Activated CD8-positive, alpha-beta T cell treated with anti-CD3 and anti-CD28 coated beads, Interleukin-2, amount 10 ng/mL, durations not matched to agents 7 days and 5 days (primary cell): ENCODE measurements around the gene DNHD1. TPM values are rescaled to one million over a fixed set of nuclear protein-coding genes. Genes with fewer than 3 reads are reported as not detected.
A peak's percentile ranks its signal among the peaks of the same experiment; 100 is the strongest.

Source experiments
- ATAC-seq: fragments of 150-1000 bp; cut with Tn5 transposase; one replicate; pipeline ENCODE4 v1.10.0; 2021; ENCODE audit warnings: moderate library complexity
- CTCF ChIA-PET: fragments of 350-600 bp; sonication (Branson Sonifier 250); formaldehyde crosslinking; loops from one replicate; lab custom pipeline; 2021; ENCODE audit warnings: antibody characterized with exemption; lab: Charles Lee
- POLR2A ChIA-PET: fragments of 350-600 bp; sonication (Branson Sonifier 250); formaldehyde crosslinking; loops from one replicate; lab custom pipeline; 2021; ENCODE audit warnings: antibody characterized with exemption; lab: Charles Lee
- DNase-seq: peaks from one replicate; pipeline ENCODE4 v3.0.0-alpha.2; 2020
- H3K27ac Mint-ChIP-seq: one replicate; pipeline ENCODE4 v1.8.0; 2021; ENCODE audit warnings: mild to moderate bottlenecking, mixed read lengths
- H3K27me3 Mint-ChIP-seq: one replicate; pipeline ENCODE4 v1.8.0; 2021; ENCODE audit warnings: low read depth, mixed read lengths
- H3K36me3 Mint-ChIP-seq: one replicate; pipeline ENCODE4 v1.8.0; 2021; ENCODE audit warnings: low read depth, mixed read lengths
- H3K4me1 Mint-ChIP-seq: one replicate; pipeline ENCODE4 v1.8.0; 2021; ENCODE audit warnings: low read depth, mixed read lengths
- H3K4me3 Mint-ChIP-seq: one replicate; pipeline ENCODE4 v1.8.0; 2021; ENCODE audit warnings: mild to moderate bottlenecking, mixed read lengths
- H3K9me3 Mint-ChIP-seq: one replicate; pipeline ENCODE4 v1.8.0; 2022; ENCODE audit warnings: mixed read lengths; ENCODE audit not compliant: insufficient read depth
- total RNA-seq, 2 experiments: library from RNA; stranded (reverse); gene quantifications; one replicate each; pipeline ENCODE4 v1.2.3, GENCODE V29; 2021

The DNHD1 gene
- total RNA-seq, 2 experiments from 2014 or later, result 17.8 to 18.5 TPM

GRCh38 chr11:6468712-6469495 is 28.2 kb upstream of the DNHD1 start:
- Mint-ChIP-seq H3K4me1 (peaks cover 19% of the 10 kb centered on the region), H3K27ac (no peak overlapping the region), H3K4me3 (no peak overlapping the region), H3K9me3 (no peaks in the 10 kb centered on the region), H3K36me3 (no peaks in the 10 kb centered on the region), H3K27me3 (peaks cover 17% of the 10 kb centered on the region)
- CTCF ChIA-PET, result interaction anchor here (0.9 to 2.3 kb wide), 3 partner anchors 26 to 236 kb away, joined by 3 to 10 read pairs (median 5); no protein-coding TSS in a partner anchor
- DNase-seq, result no peak
- POLR2A ChIA-PET, result interaction anchor here (0.6 to 0.7 kb wide), 2 partner anchors 14 to 1074 kb away, joined by 3 read pairs; no protein-coding TSS in a partner anchor
- no peak for ATAC-seq

- ChIA-PET CTCF (interaction anchor here (0.9 to 2.3 kb wide), 3 partner anchors 26 to 236 kb away, joined by 3 to 10 read pairs (median 5); no protein-coding TSS in a partner anchor), POLR2A (no interaction called here)
- H3K27ac Mint-ChIP-seq, result no peak overlapping the region
- ATAC-seq (no peak), DNase-seq (no peak)
- H3K27me3 Mint-ChIP-seq, result peaks cover 17% of the 10 kb centered on the region
- peaks cover 24% of the 10 kb centered on the region for H3K4me1 Mint-ChIP-seq
- no peaks in the 10 kb centered on the region for H3K9me3 Mint-ChIP-seq
- no peak overlapping the region for H3K4me3 Mint-ChIP-seq
- H3K36me3 Mint-ChIP-seq, result no peaks in the 10 kb centered on the region
These were observed 27.5 kb upstream of the DNHD1 start for GRCh38 chr11:6469599-6469998.

GRCh38 chr11:6472934-6473333 is 24.1 kb upstream of the DNHD1 start:
- peak overlapping the region; percentile 79 for H3K4me3 Mint-ChIP-seq
- H3K36me3 Mint-ChIP-seq, result peaks cover 11% of the 10 kb centered on the region
- peaks cover 26% of the 10 kb centered on the region for H3K4me1 Mint-ChIP-seq
- H3K27me3 Mint-ChIP-seq, result peaks cover 11% of the 10 kb centered on the region
- CTCF ChIA-PET, result interaction anchor here (0.9 to 3.8 kb wide), 4 partner anchors 30 to 110 kb away, joined by 3 to 29 read pairs (median 7); no protein-coding TSS in a partner anchor
- DNase-seq (no peak), ATAC-seq (no peak)
- no peaks in the 10 kb centered on the region for H3K9me3 Mint-ChIP-seq
- no peak overlapping the region for H3K27ac Mint-ChIP-seq
- POLR2A ChIA-PET, result interaction anchor here (0.9 to 2.0 kb wide), 4 partner anchors 9 to 37 kb away, joined by 3 to 7 read pairs (median 3); partner anchors contain the start of genes ARFIP2 and TIMM10B

GRCh38 chr11:6473451-6474412 is 23.3 kb upstream of the DNHD1 start, which contains the start of gene TRIM3:
TRIM3 (minus strand) TSS chr11:6473941; CDS start chr11:6465695, 8,246 bp downstream.
- H3K4me1 Mint-ChIP-seq, result peaks cover 26% of the 10 kb centered on the region
- peaks cover 11% of the 10 kb centered on the region for H3K27me3 Mint-ChIP-seq
- H3K4me3 Mint-ChIP-seq, result peak within 1 kb of the TSS; percentile 79
- CTCF ChIA-PET, result interaction anchor here (2.5 to 3.8 kb wide), 3 partner anchors 30 to 95 kb away, joined by 7 to 29 read pairs (median 10); no protein-coding TSS in a partner anchor
- no peaks in the 10 kb centered on the region for H3K9me3 Mint-ChIP-seq
- peaks cover 15% of the 10 kb centered on the region for H3K36me3 Mint-ChIP-seq
- DNase-seq, result peak; percentile 67
- H3K27ac Mint-ChIP-seq, result peak within 1 kb of the TSS; percentile 43
- peak; percentile 82 for ATAC-seq
- POLR2A ChIA-PET, result interaction anchor here (0.9 to 2.0 kb wide), 4 partner anchors 8 to 38 kb away, joined by 3 to 7 read pairs (median 3); partner anchors contain the start of genes ARFIP2 and TIMM10B

GRCh38 chr11:6474413-6474792 is 22.7 kb upstream of the DNHD1 start:
- H3K27ac Mint-ChIP-seq, result peak overlapping the region; percentile 37
- no peaks in the 10 kb centered on the region for H3K9me3 Mint-ChIP-seq
- no peak for ATAC-seq
- peaks cover 11% of the 10 kb centered on the region for H3K27me3 Mint-ChIP-seq
- ChIA-PET CTCF (interaction anchor here (1.0 to 2.7 kb wide), 4 partner anchors 31 to 95 kb away, joined by 3 to 16 read pairs (median 8); no protein-coding TSS in a partner anchor), POLR2A (interaction anchor here (0.7 kb wide), 1 partner anchor 22 kb away, joined by 3 read pairs; no protein-coding TSS in a partner anchor)
- H3K36me3 Mint-ChIP-seq, result peaks cover 21% of the 10 kb centered on the region
- H3K4me1 Mint-ChIP-seq, result peaks cover 31% of the 10 kb centered on the region
- peak overlapping the region; percentile 75 for H3K4me3 Mint-ChIP-seq
- no peak for DNase-seq

- DNase-seq, result no peak
- H3K4me3 Mint-ChIP-seq, result peak overlapping the region; percentile 32
- H3K36me3 Mint-ChIP-seq, result peaks cover 26% of the 10 kb centered on the region
- peaks cover 11% of the 10 kb centered on the region for H3K27me3 Mint-ChIP-seq
- H3K9me3 Mint-ChIP-seq, result no peaks in the 10 kb centered on the region
- H3K4me1 Mint-ChIP-seq, result peaks cover 36% of the 10 kb centered on the region
- ChIA-PET POLR2A (interaction anchor here (0.7 to 1.1 kb wide), 2 partner anchors 22 to 88 kb away, joined by 3 read pairs; no protein-coding TSS in a partner anchor), CTCF (interaction anchor here (1.0 to 2.7 kb wide), 4 partner anchors 31 to 96 kb away, joined by 3 to 16 read pairs (median 8); no protein-coding TSS in a partner anchor)
- ATAC-seq, result no peak
- H3K27ac Mint-ChIP-seq, result peak overlapping the region; percentile 37
These were observed 22.1 kb upstream of the DNHD1 start for GRCh38 chr11:6474806-6475500.

- H3K27ac Mint-ChIP-seq, result no peak overlapping the region
- H3K27me3 Mint-ChIP-seq, result peaks cover 11% of the 10 kb centered on the region
- ChIA-PET POLR2A (interaction anchor here (1.0 to 1.1 kb wide), 3 partner anchors 14 to 89 kb away, joined by 3 read pairs; no protein-coding TSS in a partner anchor), CTCF (interaction anchor here (0.7 to 2.7 kb wide), 5 partner anchors 30 to 97 kb away, joined by 4 to 16 read pairs (median 7); no protein-coding TSS in a partner anchor)
- no peaks in the 10 kb centered on the region for H3K9me3 Mint-ChIP-seq
- H3K36me3 Mint-ChIP-seq, result peaks cover 27% of the 10 kb centered on the region
- no peak overlapping the region for H3K4me3 Mint-ChIP-seq
- H3K4me1 Mint-ChIP-seq, result peaks cover 46% of the 10 kb centered on the region
- ATAC-seq (no peak), DNase-seq (no peak)
These were observed 21.1 kb upstream of the DNHD1 start for GRCh38 chr11:6475936-6476335.

- CTCF ChIA-PET, result interaction anchor here (0.7 to 2.5 kb wide), 4 partner anchors 29 to 98 kb away, joined by 4 to 16 read pairs (median 8); no protein-coding TSS in a partner anchor
- Mint-ChIP-seq H3K27me3 (peaks cover 9% of the 10 kb centered on the region), H3K36me3 (peaks cover 31% of the 10 kb centered on the region), H3K4me3 (no peak overlapping the region), H3K9me3 (no peaks in the 10 kb centered on the region), H3K27ac (no peak overlapping the region), H3K4me1 (peaks cover 43% of the 10 kb centered on the region)
- no peak for ATAC-seq
- DNase-seq, result no peak
- POLR2A ChIA-PET, result interaction anchor here (1.0 to 1.1 kb wide), 3 partner anchors 14 to 89 kb away, joined by 3 read pairs; no protein-coding TSS in a partner anchor
These were observed 20.5 kb upstream of the DNHD1 start for GRCh38 chr11:6476571-6476970.

- ChIA-PET POLR2A (interaction anchor here (0.6 kb wide), 1 partner anchor 158 kb away, joined by 3 read pairs; no protein-coding TSS in a partner anchor), CTCF (no interaction called here)
- DNase-seq (no peak), ATAC-seq (no peak)
- H3K27me3 Mint-ChIP-seq, result no peaks in the 10 kb centered on the region
- peaks cover 45% of the 10 kb centered on the region for H3K36me3 Mint-ChIP-seq
- H3K4me1 Mint-ChIP-seq, result peaks cover 40% of the 10 kb centered on the region
- H3K9me3 Mint-ChIP-seq, result no peaks in the 10 kb centered on the region
- peak overlapping the region; percentile 97 for H3K27ac Mint-ChIP-seq
- peak overlapping the region; percentile 94 for H3K4me3 Mint-ChIP-seq
These were observed 16.7 kb upstream of the DNHD1 start for GRCh38 chr11:6480299-6480914.
